OCI-LY1 (cell line): Measurements from ENCODE around the gene CCHCR1.
A peak's percentile ranks its signal among the peaks of the same experiment; 100 is the strongest.
"Not testable (repeated sequence)": the region's sequence is repeated elsewhere in the genome, so short reads cannot be mapped to it uniquely, and the experiment has no call there.

Experiments
- H2AFZ ChIP-seq: fragments of 200-600 bp; sonication (generic), shearing (Covaris generic); 2 replicates; pipeline ENCODE4 v1.6.0; 2014; ENCODE audit warnings: antibody characterized with exemption, mild to moderate bottlenecking, low read length
- H3F3A ChIP-seq: fragments of 200-600 bp; sonication (generic), shearing (Covaris generic); 2 replicates; pipeline ENCODE4 v1.6.0; 2014; ENCODE audit warnings: mild to moderate bottlenecking, antibody characterized with exemption, low read length, moderate library complexity; ENCODE audit not compliant: insufficient read depth
- H3K27ac ChIP-seq: fragments of 200-600 bp; sonication (generic); 2 replicates; pipeline ENCODE4 v1.5.1; 2014; ENCODE audit warnings: low read length, mixed run types, mild to moderate bottlenecking, low read depth; ENCODE audit not compliant: poor library complexity, severe bottlenecking
- H3K27me3 ChIP-seq: fragments of 200-600 bp; sonication (generic); 2 replicates; pipeline ENCODE4 v1.6.0; 2014; ENCODE audit warnings: antibody characterized with exemption, mild to moderate bottlenecking, low read length, moderate library complexity; ENCODE audit not compliant: insufficient read depth
- H3K36me3 ChIP-seq: fragments of 200-600 bp; sonication (generic); 2 replicates; pipeline ENCODE4 v1.6.1; 2014; ENCODE audit warnings: mild to moderate bottlenecking, antibody characterized with exemption, low read length, moderate library complexity, mixed read lengths; ENCODE audit not compliant: insufficient read depth
- H3K4me1 ChIP-seq: fragments of 200-600 bp; sonication (generic); 2 replicates; pipeline ENCODE4 v1.5.1; 2014; ENCODE audit warnings: mild to moderate bottlenecking, low read length, moderate library complexity; ENCODE audit not compliant: insufficient read depth, severe bottlenecking
- H3K4me2 ChIP-seq: fragments of 200-600 bp; sonication (generic), shearing (Covaris generic); 2 replicates; pipeline ENCODE4 v1.6.1; 2014; ENCODE audit warnings: low read length
- H3K4me3 ChIP-seq: fragments of 200-600 bp; sonication (generic); 2 replicates; pipeline ENCODE4 v1.5.1; 2014; ENCODE audit warnings: low read length, low read depth, mild to moderate bottlenecking, mixed read lengths; ENCODE audit not compliant: poor library complexity, severe bottlenecking
- H3K79me2 ChIP-seq: fragments of 200-600 bp; shearing (Covaris generic); 2 replicates; pipeline ENCODE4 v1.6.1; 2016; ENCODE audit warnings: mixed run types, low read length, mixed read lengths; ENCODE audit not compliant: insufficient read depth
- H3K9ac ChIP-seq: fragments of 200-600 bp; sonication (generic), shearing (Covaris generic); 2 replicates; pipeline ENCODE4 v1.6.1; 2014; ENCODE audit warnings: mild to moderate bottlenecking, low read length, mixed read lengths
- H3K9me2 ChIP-seq: fragments of 200-600 bp; sonication (generic), shearing (Covaris generic); 2 replicates; pipeline ENCODE4 v1.6.1; 2014; ENCODE audit warnings: low read depth, mild to moderate bottlenecking, low read length, mixed read lengths
- H3K9me3 ChIP-seq: fragments of 200-600 bp; shearing (Covaris generic); 2 replicates; pipeline ENCODE4 v1.6.1; 2014; ENCODE audit warnings: low read length, mixed read lengths
- H4K20me1 ChIP-seq: fragments of 200-600 bp; sonication (generic), shearing (Covaris generic); 2 replicates; pipeline ENCODE4 v1.6.0; 2016; ENCODE audit warnings: mild to moderate bottlenecking, low read length; ENCODE audit not compliant: insufficient read depth
- CTCF ChIP-seq: fragments of 200-600 bp; sonication (generic), shearing (Covaris generic); IDR thresholded peaks from 2 replicates; pipeline ENCODE4 v1.5.1; 2017; ENCODE audit warnings: mild to moderate bottlenecking, antibody characterized with exemption, low read length, moderate library complexity, mixed read lengths
- EZH2 ChIP-seq: fragments of 200-600 bp; sonication (generic), shearing (Covaris generic); IDR thresholded peaks from 2 replicates; pipeline ENCODE4 v1.8.0; 2017; ENCODE audit warnings: borderline replicate concordance, mixed run types, mild to moderate bottlenecking, antibody characterized with exemption, low read length, moderate library complexity, mixed read lengths

The CCHCR1 gene

GRCh38 chr6:31194061-31194834 is 36.6 kb upstream of the CCHCR1 start:
- H3K9ac ChIP-seq = no peak overlapping the region

GRCh38 chr6:31193206-31193605 is 35.6 kb upstream of the CCHCR1 start:
- no peaks in the 10 kb centered on the region for H3K27me3 ChIP-seq
- peaks cover 14% of the 10 kb centered on the region for H3K36me3 ChIP-seq
- no peaks in the 10 kb centered on the region for H3K79me2 ChIP-seq
- no peaks in the 10 kb centered on the region for H3K9me3 ChIP-seq
- no peak overlapping the region for H3K27ac ChIP-seq
- TF ChIP-seq EZH2 = no peak
- peak; percentile 23; the same call in 1 of the 2 replicates for TF ChIP-seq CTCF
- no peaks in the 10 kb centered on the region for H3F3A ChIP-seq
- H3K4me3 ChIP-seq = no peak overlapping the region
- H4K20me1 ChIP-seq = no peaks in the 10 kb centered on the region
- no peak overlapping the region for H3K4me2 ChIP-seq
- H3K9me2 ChIP-seq = no peaks in the 10 kb centered on the region
- peaks cover 19% of the 10 kb centered on the region for H3K4me1 ChIP-seq
- no peak overlapping the region for H2AFZ ChIP-seq
- no peak overlapping the region for H3K9ac ChIP-seq

More at GRCh38 chr6:31194061-31194834, 36.6 kb upstream of the CCHCR1 start:
- Histone ChIP-seq H3F3A (no peaks in the 10 kb centered on the region), H2AFZ (no peak overlapping the region), H3K36me3 (peaks cover 18% of the 10 kb centered on the region), H3K4me2 (no peak overlapping the region), H3K79me2 (peaks cover 3% of the 10 kb centered on the region; the same call in 1 of the 2 replicates), H4K20me1 (no peaks in the 10 kb centered on the region), H3K27ac (peak overlapping the region; percentile 53), H3K9me2 (no peaks in the 10 kb centered on the region), H3K4me3 (no peak overlapping the region), H3K9me3 (no peaks in the 10 kb centered on the region), H3K4me1 (peaks cover 22% of the 10 kb centered on the region), H3K27me3 (no peaks in the 10 kb centered on the region)
- TF ChIP-seq EZH2 (no peak), CTCF (no peak)

- H3K9ac ChIP-seq, H3F3A ChIP-seq, H3K4me3 ChIP-seq, H3K9me3 ChIP-seq, H2AFZ ChIP-seq, H3K4me2 ChIP-seq, H3K79me2 ChIP-seq, H4K20me1 ChIP-seq, H3K27me3 ChIP-seq, H3K9me2 ChIP-seq, H3K27ac ChIP-seq: not testable (repeated sequence)
- H3K36me3 ChIP-seq = peaks cover 14% of the 10 kb centered on the region
- peaks cover 24% of the 10 kb centered on the region for H3K4me1 ChIP-seq
- peak; percentile 65 for TF ChIP-seq CTCF
Observed at GRCh38 chr6:31192431-31193105, 35.0 kb upstream of the CCHCR1 start.
